Measurements from ENCODE around the gene PCNA. TPM values are rescaled to one million over a fixed set of nuclear protein-coding genes. Genes with fewer than 3 reads are reported as not detected.

PCNA gene
- total and polyA plus RNA-seq, 10 donors, result 39.6 to 106 (median 52.0) TPM

GRCh38 chr20:5150226-5151076 is 30.7 kb upstream of the PCNA start:
- H3K4me1 ChIP-seq, result peaks cover 12 to 99% (median 52%) of the 10 kb centered on the region in 6 donors
- DNase-seq, result no peak
- TF ChIP-seq POLR2AphosphoS5 (IDR thresholded peaks at IDR 0.05) (no peak), CTCF (IDR thresholded peaks at IDR 0.05 in 8 of 11, conservative IDR thresholded peaks at IDR 0.05 in 3 of 11) (no peak), POLR2A (IDR thresholded peaks at IDR 0.05) (no peak)

GRCh38 chr20:5149892-5150225 is 30.1 kb upstream of the PCNA start:
- H3K4me3 ChIP-seq, result no peak overlapping the region
- DNase-seq, result no peak
- intact Hi-C loops (cut with DNase I; ENCODE audit: low total_unique reads), result no loop called here
- TF ChIP-seq CTCF (IDR thresholded peaks at IDR 0.05 in 8 of 11, conservative IDR thresholded peaks at IDR 0.05 in 3 of 11), result no peak
- TF ChIP-seq POLR2A (IDR thresholded peaks at IDR 0.05), result no peak
- no peak for TF ChIP-seq POLR2AphosphoS5 (IDR thresholded peaks at IDR 0.05)
- peaks cover 0 to 9% (median 0%) of the 10 kb centered on the region in 6 donors for H3K36me3 ChIP-seq
- H3K27me3 ChIP-seq (replicated peaks in 1 of 7), result no peaks in the 10 kb centered on the region
- WGBS, 5 donors, result 92 to 99% (median 94%) methylated on average over 3 of the region's 3 CpGs
- no peaks in the 10 kb centered on the region for H3K9me3 ChIP-seq
- no peak overlapping the region for H3K27ac ChIP-seq
- peaks cover 14 to 99% (median 58%) of the 10 kb centered on the region in 6 donors for H3K4me1 ChIP-seq

More at GRCh38 chr20:5150226-5151076, 30.7 kb upstream of the PCNA start:
- intact Hi-C loops (cut with DNase I; ENCODE audit: low total_unique reads), result no loop called here
- no peaks in the 10 kb centered on the region for H3K9me3 ChIP-seq
- WGBS, 5 donors, result 87 to 92% (median 87%) methylated on average over 13 of the region's 13 CpGs
- H3K4me3 ChIP-seq, result no peak overlapping the region
- H3K36me3 ChIP-seq, result peaks cover 0 to 9% (median 0%) of the 10 kb centered on the region in 6 donors
- H3K27ac ChIP-seq, result no peak overlapping the region
- no peaks in the 10 kb centered on the region for H3K27me3 ChIP-seq (replicated peaks in 1 of 7)

DNA sequence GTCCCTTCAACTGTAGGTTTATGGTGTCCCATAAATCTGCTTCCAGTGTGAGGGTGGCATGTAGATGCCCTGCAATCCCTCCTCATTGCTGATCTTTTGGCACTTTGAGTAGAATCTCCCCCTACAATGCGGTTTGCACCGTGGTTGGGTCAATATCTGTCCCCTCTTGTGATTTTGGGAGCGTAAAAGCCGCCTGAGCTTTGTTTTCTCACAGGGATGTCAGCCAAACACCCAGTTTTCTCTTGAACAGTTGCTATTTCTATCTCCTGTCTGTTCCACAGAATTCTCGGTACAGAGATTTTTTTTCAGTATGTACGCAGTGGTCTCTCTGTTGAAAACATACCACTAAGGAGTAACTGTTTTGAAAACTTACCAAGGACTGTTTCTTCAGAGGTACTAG is 28.8 kb upstream of the PCNA start:
- Histone ChIP-seq H3K9me3 (no peaks in the 10 kb centered on the region), H3K27me3 (replicated peaks in 1 of 7) (no peaks in the 10 kb centered on the region), H3K36me3 (no peaks in the 10 kb centered on the region), H3K4me1 (peaks cover 15 to 99% (median 62%) of the 10 kb centered on the region in 6 donors), H3K4me3 (no peak overlapping the region), H3K27ac (peak overlapping the region in 1 of 8 donors; percentile 88)
- no peak for DNase-seq
- 87 to 97% (median 91%) methylated on average over 6 of the region's 6 CpGs for WGBS, 5 donors
- intact Hi-C loops (cut with DNase I; ENCODE audit: low total_unique reads), result no loop called here
- TF ChIP-seq POLR2A (IDR thresholded peaks at IDR 0.05) (no peak), CTCF (IDR thresholded peaks at IDR 0.05 in 8 of 11, conservative IDR thresholded peaks at IDR 0.05 in 3 of 11) (no peak), POLR2AphosphoS5 (IDR thresholded peaks at IDR 0.05) (no peak)

GRCh38 chr20:5146871-5147592 is 27.3 kb upstream of the PCNA start:
- H3K27me3 ChIP-seq (replicated peaks in 1 of 7), result no peaks in the 10 kb centered on the region
- peak overlapping the region in 7 of 8 donors; percentile 17 to 88 (median 45) for H3K27ac ChIP-seq
- WGBS, 5 donors, result 32 to 57% (median 50%) methylated on average over 2 of the region's 2 CpGs
- H3K36me3 ChIP-seq, result no peaks in the 10 kb centered on the region
- H3K4me1 ChIP-seq, result peaks cover 17 to 99% (median 63%) of the 10 kb centered on the region in 6 donors
- no peak overlapping the region for H3K4me3 ChIP-seq
- DNase-seq, result no peak
- TF ChIP-seq POLR2AphosphoS5 (IDR thresholded peaks at IDR 0.05) (no peak), POLR2A (IDR thresholded peaks at IDR 0.05) (no peak), CTCF (IDR thresholded peaks at IDR 0.05 in 8 of 11, conservative IDR thresholded peaks at IDR 0.05 in 3 of 11) (no peak)
- no peaks in the 10 kb centered on the region for H3K9me3 ChIP-seq
- intact Hi-C loops (cut with DNase I; ENCODE audit: low total_unique reads), result no loop called here
